K562 (cell line): ENCODE data around the gene CIAO1.

Source experiments
- CHD1 ChIP-seq: fragments of 200-600 bp; sonication (generic); IDR thresholded peaks from one replicate; pipeline ENCODE4 v1.6.1; 2012; ENCODE audit warnings: mild to moderate bottlenecking, moderate library complexity, low read length, inconsistent platforms
- CTCF ChIP-seq, 3 experiments: IDR thresholded peaks in 2 of 3; conservative IDR thresholded peaks in 1 of 3; 2 replicates each; pipeline ENCODE4 v1.5.1; 2011 to 2012; ENCODE audit warnings: low read length in 3 of 3, mild to moderate bottlenecking in 3 of 3, control low read depth in 2 of 3, improper control_type of control experiment in 1 of 3, inconsistent platforms in 1 of 3, low read depth in 1 of 3, mixed read lengths in 1 of 3, moderate library complexity in 1 of 3; ENCODE audit not compliant: insufficient read depth in 2 of 3
- FOXK2 ChIP-seq, 2 experiments: fragments of 450-650 bp; IDR thresholded peaks in 1 of 2; conservative IDR thresholded peaks in 1 of 2; 2 replicates each; pipeline ENCODE4 v1.6.1; 2016; ENCODE audit warnings: low read depth in 2 of 2, mild to moderate bottlenecking in 1 of 2
- MEIS2 ChIP-seq: fragments of 450-650 bp; IDR thresholded peaks from 2 replicates; pipeline ENCODE4 v1.6.1; 2014; ENCODE audit warnings: mild to moderate bottlenecking; ENCODE audit not compliant: partially characterized antibody
- POLR2A ChIP-seq: fragments of 450-650 bp; conservative IDR thresholded peaks from 2 replicates; pipeline ENCODE4 v1.6.1; 2016
- POLR2AphosphoS5 ChIP-seq: IDR thresholded peaks from 2 replicates; pipeline ENCODE4 v1.6.1; 2011; ENCODE audit warnings: mild to moderate bottlenecking, low read depth, low read length, moderate library complexity; ENCODE audit not compliant: control insufficient read depth, insufficient read depth
- PTRF ChIP-seq: fragments of 450-650 bp; IDR thresholded peaks from 2 replicates; pipeline ENCODE4 v1.6.1; 2016; ENCODE audit warnings: mild to moderate bottlenecking, missing genetic modification characterization, missing compliant biosample characterization
- SIN3A ChIP-seq, 2 experiments: fragments of 150-350 bp in 1 of 2; IDR thresholded peaks; 2 replicates each; pipeline ENCODE4 v1.6.1; 2011 to 2016; ENCODE audit warnings: borderline replicate concordance in 2 of 2, low read depth in 2 of 2, low read length in 2 of 2, mild to moderate bottlenecking in 2 of 2, moderate library complexity in 2 of 2; ENCODE audit not compliant: control insufficient read depth in 1 of 2
- TAF1 ChIP-seq: IDR thresholded peaks from 2 replicates; pipeline ENCODE4 v1.6.1; 2011; ENCODE audit warnings: mild to moderate bottlenecking, low read length, moderate library complexity; ENCODE audit not compliant: insufficient read depth, control insufficient read depth, severe bottlenecking; ENCODE audit errors: extremely low read depth
- TAL1 ChIP-seq: fragments of 450-650 bp; IDR thresholded peaks from 2 replicates; pipeline ENCODE4 v1.6.1; 2016; ENCODE audit warnings: mild to moderate bottlenecking
- TCF3 ChIP-seq: sonication (generic); formaldehyde crosslinking; IDR thresholded peaks from 2 replicates; pipeline ENCODE4 v1.4.0; 2020; ENCODE audit warnings: mild to moderate bottlenecking, missing genetic modification reagents
- ZNF398 ChIP-seq: fragments of 250-450 bp; sonication (Bioruptor Pico); IDR thresholded peaks from 2 replicates; pipeline ENCODE4 v1.8.0; 2021; ENCODE audit warnings: moderate library complexity, mild to moderate bottlenecking, inconsistent platforms
- ZNF589 ChIP-seq: fragments of 200-800 bp; sonication (Bioruptor generic); IDR thresholded peaks from 2 replicates; pipeline ENCODE4 v1.6.1; 2016; ENCODE audit warnings: low read depth, missing genetic modification characterization, missing compliant biosample characterization

DNA sequence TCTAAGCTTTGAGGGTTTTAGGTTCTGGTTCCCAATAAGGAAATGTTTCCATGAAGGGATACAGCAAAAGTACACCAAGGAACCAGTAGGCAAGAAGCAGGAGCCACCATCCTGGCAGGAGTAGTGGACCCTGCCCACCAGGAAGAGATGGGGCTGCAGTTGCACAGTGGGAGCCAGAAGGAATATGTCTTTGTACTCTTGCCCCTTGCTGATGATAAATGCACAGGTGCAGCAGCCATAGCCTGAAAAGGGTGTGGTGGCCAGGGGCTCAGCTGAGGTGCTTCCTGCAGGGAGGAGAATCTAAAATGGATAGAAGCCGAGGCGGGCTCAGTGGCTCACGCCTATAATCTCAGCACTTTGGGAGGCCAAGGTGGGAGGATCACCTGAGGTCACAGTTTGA lies 27.8 kb upstream of the CIAO1 start:
- no peak for TF ChIP-seq TAF1
- TF ChIP-seq MEIS2, result no peak
- no peak for TF ChIP-seq ZNF398
- TF ChIP-seq CTCF (IDR thresholded peaks at IDR 0.05 in 2 of 3, conservative IDR thresholded peaks at IDR 0.05 in 1 of 3; ENCODE audit: insufficient read depth in 2 of 3, low read depth in 1 of 3, low read length in 3 of 3), result no peak
- TF ChIP-seq TCF3 (CRISPR knock-in tag), result no peak
- no peak for TF ChIP-seq PTRF (tag)
- no peak for TF ChIP-seq TAL1
- no peak for TF ChIP-seq SIN3A (IDR thresholded peaks at IDR 0.05; ENCODE audit: borderline replicate concordance in 2 of 2, control insufficient read depth in 1 of 2, low read depth in 2 of 2, low read length in 2 of 2)
- TF ChIP-seq CHD1, result no peak
- no peak for TF ChIP-seq FOXK2 (conservative IDR thresholded peaks at IDR 0.05 in 1 of 2, IDR thresholded peaks at IDR 0.05 in 1 of 2; ENCODE audit: low read depth in 2 of 2)
- TF ChIP-seq ZNF589 (CRISPR knock-in tag), result no peak
- no peak for TF ChIP-seq POLR2AphosphoS5
- TF ChIP-seq POLR2A, result no peak
